ENCODE data around the gene ANXA6. TPM values are rescaled to one million over a fixed set of nuclear protein-coding genes. Genes with fewer than 3 reads are reported as not detected.

The ANXA6 gene
- polyA plus RNA-seq, 3 donors, result 60.6 to 124 (median 93.5) TPM

GRCh38 chr5:151107738-151108520 lies 49.6 kb downstream of the ANXA6 start:
- no peak for DNase-seq

GRCh38 chr5:151107084-151107483 lies 50.5 kb downstream of the ANXA6 start:
- no peaks in the 10 kb centered on the region for H3K4me1 Mint-ChIP-seq
- WGBS (ENCODE audit: insufficient coverage), result 94% methylated on average over 2 of the region's 7 CpGs
- no peaks in the 10 kb centered on the region for H3K4me1 ChIP-seq (ENCODE audit: control insufficient read depth in 1 of 2, insufficient read depth in 2 of 2, low read length in 2 of 2)

More at GRCh38 chr5:151107738-151108520, 49.6 kb downstream of the ANXA6 start:
- Histone ChIP-seq H3K4me3 (replicated peaks in 1 of 3; ENCODE audit: low read depth in 2 of 3, low read length in 3 of 3) (no peak overlapping the region), H3K27ac (ENCODE audit: low read depth in 1 of 2, low read length in 2 of 2) (peak overlapping the region in 1 of 2 donors; percentile 37), H2AFZ (ENCODE audit: insufficient read depth, low read depth, low read length, poor library complexity, severe bottlenecking) (no peak overlapping the region), H3K9me3 (replicated peaks in 1 of 2; ENCODE audit: control insufficient read depth in 1 of 2, insufficient read depth in 1 of 2, low read length in 2 of 2) (no peaks in the 10 kb centered on the region), H3K9ac (ENCODE audit: insufficient read depth, low read length, poor library complexity, severe bottlenecking) (no peak overlapping the region), H3K36me3 (replicated peaks in 1 of 2; ENCODE audit: control insufficient read depth in 1 of 2, insufficient read depth in 2 of 2, low read length in 2 of 2) (peaks cover 83 to 100% of the 10 kb centered on the region in 2 donors), H3K4me1 (ENCODE audit: control insufficient read depth in 1 of 2, insufficient read depth in 2 of 2, low read length in 2 of 2) (no peaks in the 10 kb centered on the region), H3K27me3 (ENCODE audit: control insufficient read depth in 2 of 2, insufficient read depth in 2 of 2, low read length in 2 of 2) (no peaks in the 10 kb centered on the region), H3K4me2 (replicated peaks; ENCODE audit: extremely low read depth, low read length, poor library complexity, severe bottlenecking) (no peak overlapping the region), H4K20me1 (ENCODE audit: insufficient read depth, low read length) (peaks cover 10% of the 10 kb centered on the region), H3K79me2 (ENCODE audit: insufficient read depth, low read length) (peaks cover 6% of the 10 kb centered on the region)
- intact Hi-C loops (cut with micrococcal nuclease), result no loop called here
- Mint-ChIP-seq H3K36me3 (peaks cover 82 to 92% of the 10 kb centered on the region in 2 donors), H3K4me3 (no peak overlapping the region), H3K4me1 (no peaks in the 10 kb centered on the region), H3K27me3 (ENCODE audit: low read depth in 3 of 3) (no peaks in the 10 kb centered on the region), H3K9me3 (no peaks in the 10 kb centered on the region), H3K27ac (peak overlapping the region in 2 of 7 donors; percentile 29 to 66)
- TF ChIP-seq CTCF (IDR thresholded peaks at IDR 0.05), result no peak
- WGBS (ENCODE audit: insufficient coverage), result 96% methylated on average over 10 of the region's 11 CpGs

More at GRCh38 chr5:151107084-151107483, 50.5 kb downstream of the ANXA6 start:
- Histone ChIP-seq H3K27ac (ENCODE audit: low read depth in 1 of 2, low read length in 2 of 2) (no peak overlapping the region), H4K20me1 (ENCODE audit: insufficient read depth, low read length) (peaks cover 10% of the 10 kb centered on the region), H2AFZ (ENCODE audit: insufficient read depth, low read depth, low read length, poor library complexity, severe bottlenecking) (no peak overlapping the region), H3K4me2 (replicated peaks; ENCODE audit: extremely low read depth, low read length, poor library complexity, severe bottlenecking) (no peak overlapping the region), H3K36me3 (replicated peaks in 1 of 2; ENCODE audit: control insufficient read depth in 1 of 2, insufficient read depth in 2 of 2, low read length in 2 of 2) (peaks cover 81 to 100% of the 10 kb centered on the region in 2 donors), H3K79me2 (ENCODE audit: insufficient read depth, low read length) (peaks cover 6% of the 10 kb centered on the region), H3K9me3 (replicated peaks in 1 of 2; ENCODE audit: control insufficient read depth in 1 of 2, insufficient read depth in 1 of 2, low read length in 2 of 2) (no peaks in the 10 kb centered on the region), H3K9ac (ENCODE audit: insufficient read depth, low read length, poor library complexity, severe bottlenecking) (no peak overlapping the region), H3K4me3 (replicated peaks in 1 of 3; ENCODE audit: low read depth in 2 of 3, low read length in 3 of 3) (no peak overlapping the region), H3K27me3 (ENCODE audit: control insufficient read depth in 2 of 2, insufficient read depth in 2 of 2, low read length in 2 of 2) (no peaks in the 10 kb centered on the region)
- DNase-seq, result no peak
- no peaks in the 10 kb centered on the region for H3K9me3 Mint-ChIP-seq
- H3K36me3 Mint-ChIP-seq, result peaks cover 83 to 93% of the 10 kb centered on the region in 2 donors
- H3K27me3 Mint-ChIP-seq (ENCODE audit: low read depth in 3 of 3), result no peaks in the 10 kb centered on the region
- peak overlapping the region in 1 of 7 donors; percentile 35 for H3K27ac Mint-ChIP-seq
- no peak for TF ChIP-seq CTCF (IDR thresholded peaks at IDR 0.05)
- intact Hi-C loops (cut with micrococcal nuclease), result no loop called here
- no peak overlapping the region for H3K4me3 Mint-ChIP-seq

All from CD14-positive monocyte (primary cell).